ENCODE data around the gene BLVRA. TPM values are rescaled to one million over a fixed set of nuclear protein-coding genes. Genes with fewer than 3 reads are reported as not detected.

BLVRA gene
- total and polyA plus RNA-seq, 2 experiments from 2014 or later, result 21.0 to 34.2 TPM

DNA sequence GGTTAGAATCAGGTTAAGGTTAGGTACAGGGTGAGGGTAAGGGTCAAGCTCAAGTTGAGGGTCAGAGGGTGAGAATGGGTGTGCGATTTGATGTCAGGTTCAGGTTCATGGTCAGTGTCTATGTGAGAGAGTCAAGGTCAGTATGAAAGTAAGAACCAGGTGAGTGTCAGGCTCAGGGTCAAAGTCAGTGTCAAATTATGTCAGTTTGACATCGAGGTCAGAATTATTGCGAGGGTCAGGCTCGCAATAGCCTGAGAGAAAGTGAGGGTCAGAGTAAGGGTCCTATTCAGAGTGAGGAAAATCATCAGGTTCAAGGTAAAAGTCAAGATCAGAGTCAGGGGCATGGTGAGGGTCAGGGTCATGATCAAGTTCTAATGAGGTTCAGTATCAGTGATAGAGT is 97.8 kb downstream of the BLVRA start:
- Histone ChIP-seq H3K36me3 (replicated peaks; ENCODE audit: insufficient read depth, low read depth) (no peaks in the 10 kb centered on the region), H3K9me3 (ENCODE audit: low read depth) (no peaks in the 10 kb centered on the region), H3K79me2 (no peaks in the 10 kb centered on the region), H3K4me1 (ENCODE audit: insufficient read depth) (no peaks in the 10 kb centered on the region), H2AFZ (no peak overlapping the region), H3K27me3 (no peaks in the 10 kb centered on the region), H3K27ac (no peak overlapping the region), H3K4me3 (no peak overlapping the region), H4K20me1 (ENCODE audit: insufficient read depth, poor library complexity, severe bottlenecking) (no peaks in the 10 kb centered on the region), H3K4me2 (no peak overlapping the region), H3K9me2 (replicated peaks; ENCODE audit: insufficient read depth) (no peaks in the 10 kb centered on the region)
- WGBS (ENCODE audit: low lambda C conversion rate, missing lambda C conversion rate), result 93% methylated on average over 4 of the region's 4 CpGs
- no peak for DNase-seq (ENCODE audit: low spot score)
- no peak for TF ChIP-seq EZH2phosphoT487 (IDR thresholded peaks at IDR 0.05; ENCODE audit: low read depth, severe bottlenecking, unreplicated experiment)
- TF ChIP-seq, protein P1, sequence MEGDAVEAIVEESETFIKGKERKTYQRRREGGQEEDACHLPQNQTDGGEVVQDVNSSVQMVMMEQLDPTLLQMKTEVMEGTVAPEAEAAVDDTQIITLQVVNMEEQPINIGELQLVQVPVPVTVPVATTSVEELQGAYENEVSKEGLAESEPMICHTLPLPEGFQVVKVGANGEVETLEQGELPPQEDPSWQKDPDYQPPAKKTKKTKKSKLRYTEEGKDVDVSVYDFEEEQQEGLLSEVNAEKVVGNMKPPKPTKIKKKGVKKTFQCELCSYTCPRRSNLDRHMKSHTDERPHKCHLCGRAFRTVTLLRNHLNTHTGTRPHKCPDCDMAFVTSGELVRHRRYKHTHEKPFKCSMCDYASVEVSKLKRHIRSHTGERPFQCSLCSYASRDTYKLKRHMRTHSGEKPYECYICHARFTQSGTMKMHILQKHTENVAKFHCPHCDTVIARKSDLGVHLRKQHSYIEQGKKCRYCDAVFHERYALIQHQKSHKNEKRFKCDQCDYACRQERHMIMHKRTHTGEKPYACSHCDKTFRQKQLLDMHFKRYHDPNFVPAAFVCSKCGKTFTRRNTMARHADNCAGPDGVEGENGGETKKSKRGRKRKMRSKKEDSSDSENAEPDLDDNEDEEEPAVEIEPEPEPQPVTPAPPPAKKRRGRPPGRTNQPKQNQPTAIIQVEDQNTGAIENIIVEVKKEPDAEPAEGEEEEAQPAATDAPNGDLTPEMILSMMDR (IDR thresholded peaks at IDR 0.05; ENCODE audit: poor library complexity), result no peak
- no peak for TF ChIP-seq EZH2 (IDR thresholded peaks at IDR 0.05; ENCODE audit: borderline replicate concordance)

Other genes starting within 250 kb of the BLVRA start
- 21.6 and 23.6 TPM in 2 replicates for gene STK17A, start 175.6 kb upstream of the BLVRA start, total RNA-seq
- gene STK17A, start 175.6 kb upstream of the BLVRA start, polyA plus RNA-seq, result 19.0 and 21.1 TPM in 2 replicates
- gene COA1, start 29.2 kb upstream of the BLVRA start, total RNA-seq, result 55.2 and 60.5 TPM in 2 replicates
- 50.5 and 52.1 TPM in 2 replicates for gene COA1, start 29.2 kb upstream of the BLVRA start, polyA plus RNA-seq
- gene MRPS24, start 110.8 kb downstream of the BLVRA start, total RNA-seq, result 72.4 and 93.2 TPM in 2 replicates
- 138 and 150 TPM in 2 replicates for gene MRPS24, start 110.8 kb downstream of the BLVRA start, polyA plus RNA-seq
- gene URGCP, start 147.9 kb downstream of the BLVRA start, total RNA-seq, result 24.9 and 28.7 TPM in 2 replicates
- 21.7 and 31.9 TPM in 2 replicates for gene URGCP, start 147.9 kb downstream of the BLVRA start, polyA plus RNA-seq
- 12.0 and 16.7 TPM in 2 replicates for gene UBE2D4, start 167.8 kb downstream of the BLVRA start, total RNA-seq
- 11.7 and 22.7 TPM in 2 replicates for gene UBE2D4, start 167.8 kb downstream of the BLVRA start, polyA plus RNA-seq
- not detected in 2 replicates for gene SPDYE1, start 239.2 kb downstream of the BLVRA start, total RNA-seq
- gene SPDYE1, start 239.2 kb downstream of the BLVRA start, polyA plus RNA-seq, result 0.51 and 0.99 TPM in 2 replicates

All from hepatocyte (in vitro differentiated cells).